HG02870 (cell line): ENCODE measurements around the gene BTG2.
A peak's percentile ranks its signal among the peaks of the same experiment; 100 is the strongest.
"Not testable (repeated sequence)": the region's sequence is repeated elsewhere in the genome, so short reads cannot be mapped to it uniquely, and the experiment has no call there.

Experiments
- ATAC-seq: cut with Tn5 transposase; IDR thresholded peaks from one replicate; pipeline ENCODE4 v1.9.1; 2021; ENCODE audit warnings: mild to moderate bottlenecking, moderate library complexity; ENCODE audit not compliant: unreplicated experiment

The BTG2 gene

GRCh38 chr1:203304919-203305808 lies at the start of gene BTG2:
Gene BTG2, plus strand, starts transcription at chr1:203305519. Its CDS starts 88 bp downstream, at chr1:203305607.
- peak; percentile 56 for ATAC-seq

DNA sequence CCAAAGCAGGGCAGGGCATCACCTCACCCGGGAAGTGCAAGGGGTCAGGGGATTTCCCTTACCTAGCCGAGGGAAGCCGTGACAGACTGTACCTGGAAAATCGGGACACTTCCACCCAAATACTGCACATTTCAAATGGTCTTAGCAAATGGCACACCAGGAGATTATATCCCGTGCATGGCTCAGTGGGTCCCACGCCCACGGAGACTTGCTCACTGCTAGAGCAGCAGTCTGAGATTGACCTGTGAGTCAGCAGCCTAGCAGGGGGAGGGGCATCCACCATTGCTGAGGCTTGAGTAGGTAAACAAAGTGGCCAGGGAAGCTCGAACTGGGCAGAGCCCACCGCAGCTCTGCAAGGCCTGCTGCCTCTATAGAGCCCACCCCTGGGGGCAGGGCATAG lies 48.7 kb upstream of the BTG2 start:
- ATAC-seq: not testable (repeated sequence)

DNA sequence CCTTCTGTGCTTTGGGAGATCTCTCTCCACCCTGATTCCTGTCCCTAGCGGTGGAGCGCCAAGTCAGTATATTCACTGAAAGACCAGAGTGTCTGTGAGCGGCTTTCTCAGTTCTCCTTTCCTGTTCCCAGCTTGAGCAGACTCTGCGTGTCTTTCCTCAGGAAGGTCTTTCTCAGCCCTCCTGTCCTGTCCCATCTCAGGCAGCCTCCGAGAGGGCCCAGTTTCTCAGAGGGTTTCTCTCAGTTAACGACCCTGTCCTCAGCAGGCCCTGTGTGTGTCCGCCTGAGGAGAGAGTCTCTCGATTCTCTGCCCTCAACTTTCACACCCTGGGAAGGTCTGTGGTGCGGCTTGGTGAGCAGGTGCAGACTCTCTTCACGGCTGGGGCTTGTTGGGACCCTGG lies 41.8 kb upstream of the BTG2 start:
- no peak for ATAC-seq

DNA sequence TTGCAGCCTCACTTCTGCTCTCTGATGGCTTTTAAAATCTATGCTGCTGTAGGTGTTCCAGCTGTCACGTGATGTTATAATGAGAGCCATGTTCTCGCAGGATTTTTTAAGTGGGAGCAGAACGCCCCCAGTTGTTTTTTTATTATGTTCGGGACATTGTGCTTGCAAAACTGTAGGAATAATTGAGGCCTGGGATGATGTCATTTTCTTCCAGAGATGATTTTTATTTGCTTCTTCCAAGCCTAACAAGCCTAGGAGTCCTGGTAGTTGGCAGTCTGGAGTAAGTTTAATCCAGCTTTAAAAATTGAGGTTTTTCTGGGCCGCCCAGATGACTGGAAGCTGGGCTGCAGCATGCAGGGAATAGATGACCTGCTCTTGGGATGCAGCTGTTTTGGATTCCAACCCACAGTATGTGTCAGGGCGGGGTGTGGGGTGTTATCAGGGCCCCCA lies 41.2 kb upstream of the BTG2 start:
- no peak for ATAC-seq

GRCh38 chr1:203265541-203265940 lies 39.8 kb upstream of the BTG2 start:
- no peak for ATAC-seq

DNA sequence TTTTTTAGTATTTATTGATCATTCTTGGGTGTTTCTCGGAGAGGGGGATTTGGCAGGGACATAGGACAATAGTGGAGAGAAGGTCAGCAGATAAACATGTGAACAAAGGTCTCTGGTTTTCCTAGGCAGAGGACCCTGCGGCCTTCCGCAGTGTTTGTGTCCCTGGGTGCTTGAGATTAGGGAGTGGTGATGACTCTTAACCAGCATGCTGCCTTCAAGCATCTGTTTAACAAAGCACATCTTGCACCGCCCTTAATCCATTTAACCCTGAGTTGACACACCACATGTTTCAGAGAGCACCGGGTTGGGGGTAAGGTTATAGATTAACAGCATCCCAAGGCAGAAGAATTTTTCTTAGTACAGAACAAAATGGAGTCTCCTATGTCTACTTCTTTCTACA lies 39.2 kb upstream of the BTG2 start:
- ATAC-seq: not testable (repeated sequence)

DNA sequence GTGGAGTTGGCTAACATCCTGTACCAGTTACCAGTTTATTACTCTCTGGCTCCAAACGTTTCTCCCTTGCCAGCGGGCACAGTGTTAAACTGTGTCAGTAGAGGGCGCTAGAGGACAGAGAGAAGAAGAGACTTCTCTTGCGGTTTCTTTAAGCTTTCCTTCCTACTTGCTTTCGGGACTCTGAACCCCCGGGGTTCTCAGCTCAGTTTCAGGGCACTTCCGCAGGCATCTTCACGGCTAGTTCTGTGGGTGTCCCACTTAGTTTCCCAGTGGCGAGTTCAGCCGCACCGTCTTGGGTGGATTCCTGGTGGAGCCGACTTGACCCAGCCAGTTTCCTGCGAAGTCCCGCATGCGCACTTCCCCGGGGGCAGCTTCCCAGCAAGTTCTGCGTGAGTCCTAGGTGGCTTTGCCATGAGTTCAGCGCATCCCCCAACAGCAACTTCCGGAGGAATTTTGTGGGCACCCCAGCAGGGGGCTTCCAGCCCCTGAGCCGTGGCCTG lies 37.9 kb upstream of the BTG2 start:
- ATAC-seq: no peak

DNA sequence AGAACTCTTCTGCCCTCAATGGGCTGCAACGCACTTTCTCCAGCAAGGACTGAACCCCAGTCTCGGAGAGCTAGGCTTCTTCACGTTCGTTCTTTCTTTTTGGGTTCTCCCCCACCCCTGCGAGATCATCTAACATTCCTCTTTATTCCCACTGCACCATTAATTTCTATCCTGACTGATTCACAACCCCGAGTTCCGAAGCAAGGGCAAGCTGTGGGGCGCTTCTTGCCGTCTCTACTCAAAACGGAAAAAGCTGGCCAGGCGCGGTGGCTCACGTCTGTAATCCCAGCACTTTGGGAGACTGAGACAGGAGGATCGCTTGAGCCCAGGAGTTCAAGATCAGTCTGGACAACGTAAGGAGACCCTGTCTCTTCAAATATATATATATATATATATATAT lies 37.4 kb upstream of the BTG2 start:
- ATAC-seq: no peak

GRCh38 chr1:203268901-203269653 lies 36.2 kb upstream of the BTG2 start:
- ATAC-seq: no peak

GRCh38 chr1:203269654-203270020 lies 35.7 kb upstream of the BTG2 start:
- no peak for ATAC-seq

GRCh38 chr1:203270448-203270847 lies 34.9 kb upstream of the BTG2 start:
- no peak for ATAC-seq

GRCh38 chr1:203271018-203271743 lies 34.1 kb upstream of the BTG2 start:
- no peak for ATAC-seq

- no peak for ATAC-seq
Observed at GRCh38 chr1:203271962-203272632, 33.2 kb upstream of the BTG2 start.

GRCh38 chr1:203272633-203273205 lies 32.6 kb upstream of the BTG2 start:
- ATAC-seq: no peak

DNA sequence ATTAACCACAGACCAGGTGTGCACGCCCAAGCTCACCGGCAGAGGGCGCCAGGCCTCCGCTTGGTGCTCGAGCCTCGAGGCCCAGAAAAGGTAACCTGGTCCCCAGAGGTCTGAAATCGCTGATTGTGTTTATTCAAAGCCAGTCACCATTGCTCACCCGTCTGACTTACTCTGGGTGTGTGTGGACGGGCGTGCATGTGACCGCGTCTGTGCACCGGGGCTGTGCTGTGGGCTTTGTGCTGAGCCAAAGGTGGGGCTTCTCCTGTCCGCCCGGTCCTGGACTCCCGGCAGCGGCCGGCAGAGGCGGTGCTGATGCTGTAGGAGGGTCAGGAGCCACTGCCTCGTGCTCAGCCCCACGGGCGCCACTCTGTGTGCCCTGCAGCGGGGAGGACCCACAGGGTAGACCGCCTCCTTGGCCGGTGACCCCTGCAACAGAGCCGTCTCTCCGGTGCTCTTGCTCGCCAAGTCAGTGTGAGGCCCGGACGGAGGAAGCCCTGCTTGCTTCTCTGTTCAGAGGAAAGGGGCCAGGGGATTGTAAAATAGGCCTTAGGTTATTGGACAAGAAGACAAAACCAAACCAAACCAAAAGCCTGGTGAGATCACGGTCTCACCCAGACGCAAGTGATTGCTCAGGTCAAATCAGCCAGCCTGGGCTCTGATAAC lies 32.0 kb upstream of the BTG2 start:
- peak; percentile 45 for ATAC-seq

DNA sequence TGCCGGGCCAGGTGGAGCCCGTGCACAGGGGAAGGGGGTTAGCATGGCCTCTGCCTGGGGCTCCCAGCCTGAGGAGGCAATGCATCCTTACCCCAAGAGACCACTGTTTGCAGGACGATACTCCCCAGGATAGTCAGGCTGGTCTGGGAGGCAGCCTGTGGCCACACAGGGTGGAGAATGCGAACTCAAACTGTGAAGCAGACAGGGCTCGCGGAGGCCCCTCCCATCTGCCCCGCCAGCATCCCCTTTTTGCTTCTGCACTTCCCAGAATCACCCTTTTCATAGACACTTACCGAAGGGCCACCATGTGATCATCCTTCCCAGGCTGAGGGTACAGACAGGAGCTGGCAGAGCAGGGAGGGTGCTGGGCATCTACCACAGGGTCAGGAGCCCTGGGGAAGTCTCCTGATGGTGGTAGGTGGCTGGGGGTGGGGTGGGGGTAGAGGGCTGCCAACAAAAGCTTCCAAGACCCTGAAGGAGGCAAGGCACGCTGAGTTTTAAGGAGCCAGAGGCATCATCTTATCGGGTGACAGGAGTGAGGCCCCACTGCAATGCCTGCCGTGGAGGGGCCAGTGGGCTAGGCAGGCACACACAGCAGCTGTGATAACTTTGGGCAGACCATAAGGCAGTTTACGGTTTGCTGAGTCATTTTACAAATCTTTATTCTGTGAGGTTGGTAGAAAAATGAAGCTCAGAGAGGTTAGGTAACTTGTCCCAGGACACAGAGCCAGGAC lies 31.3 kb upstream of the BTG2 start:
- ATAC-seq: peak; percentile 10

DNA sequence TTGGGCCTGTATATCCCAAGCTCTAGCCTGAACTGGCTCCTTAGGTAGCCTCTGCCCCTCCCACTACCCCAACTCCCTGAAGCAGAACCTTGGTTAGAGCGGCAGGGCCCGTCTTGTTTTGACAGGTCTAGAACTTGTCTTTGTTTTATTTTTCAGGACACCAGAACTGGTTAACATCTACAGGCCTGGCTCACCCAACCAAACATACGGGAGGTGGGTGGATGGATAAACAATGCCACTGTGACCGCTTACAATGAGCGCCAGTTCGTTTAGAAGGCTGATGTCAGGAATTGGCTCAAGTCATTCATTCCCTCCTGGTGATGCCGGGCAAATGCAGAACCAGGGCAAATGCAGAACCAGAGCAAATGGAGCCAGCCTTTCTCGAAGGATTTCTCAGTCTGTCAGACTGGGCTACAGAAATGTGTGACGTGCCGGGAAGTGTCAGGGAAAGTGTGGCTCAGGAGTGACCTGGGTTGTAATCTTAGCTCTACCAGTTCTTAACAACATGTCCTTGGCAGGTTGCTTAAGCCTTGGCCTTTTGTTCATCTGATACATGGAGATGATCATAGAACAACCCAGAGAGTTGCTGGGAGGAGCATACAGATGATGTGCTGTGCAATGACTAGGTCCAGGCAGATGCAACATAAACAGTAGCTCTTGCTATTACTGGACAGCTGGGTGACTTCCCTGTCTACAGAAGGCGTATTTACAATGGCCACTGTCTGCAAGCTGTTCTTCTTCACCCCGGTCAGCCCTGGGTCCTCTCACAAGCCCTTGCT lies 30.5 kb upstream of the BTG2 start:
- no peak for ATAC-seq

DNA sequence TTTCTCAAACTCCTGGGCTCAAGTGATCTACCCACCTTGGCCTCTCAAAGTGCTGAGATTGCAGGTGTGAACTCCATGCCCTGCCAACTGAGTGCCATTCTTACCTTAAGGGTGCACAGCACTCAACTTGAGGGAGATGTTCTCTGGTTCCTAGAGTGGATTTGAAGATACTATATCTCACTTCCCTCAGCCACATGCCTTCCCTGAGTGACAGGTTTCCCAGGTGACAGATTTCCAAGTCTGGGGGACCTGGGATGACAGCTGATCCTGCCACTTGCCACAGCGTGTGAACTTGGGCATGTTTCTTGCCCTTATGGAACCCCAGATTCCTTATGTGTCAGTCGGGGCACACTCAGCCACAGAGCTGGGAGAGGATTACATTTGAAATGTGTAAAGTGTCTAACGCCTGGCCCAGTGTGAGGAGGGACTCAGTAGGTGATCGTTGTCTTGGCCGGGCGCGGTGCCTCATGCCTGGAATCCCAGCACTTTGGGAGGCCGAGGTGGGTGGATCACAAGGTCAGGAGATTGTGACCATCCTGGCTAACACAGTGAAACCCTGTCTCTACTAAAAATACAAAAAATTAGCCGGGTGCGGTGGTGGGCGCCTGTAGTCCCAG lies 29.6 kb upstream of the BTG2 start:
- no peak for ATAC-seq
